PC-3 (cell line): ENCODE results near the gene FZD10.

Experiments
- CTCF ChIP-seq: fragments of 300-600 bp; sonication (generic); conservative IDR thresholded peaks from 2 replicates; pipeline ENCODE4 v1.5.1; 2017; ENCODE audit warnings: antibody characterized with exemption, low read depth, mild to moderate bottlenecking, low read length
- EZH2 ChIP-seq: fragments of 300-600 bp; sonication (generic); IDR thresholded peaks from one replicate; pipeline ENCODE4 v1.6.1; 2017; ENCODE audit warnings: antibody characterized with exemption, mild to moderate bottlenecking, low read length; ENCODE audit not compliant: unreplicated experiment
- EZH2phosphoT487 ChIP-seq: fragments of 300-600 bp; sonication (generic); IDR thresholded peaks from 2 replicates; pipeline ENCODE4 v1.6.1; 2018; ENCODE audit warnings: mild to moderate bottlenecking, antibody characterized with exemption, low read length, borderline replicate concordance

GRCh38 chr12:130146176-130146931 lies 15.9 kb upstream of the FZD10 start:
- TF ChIP-seq CTCF (no peak), EZH2 (no peak), EZH2phosphoT487 (no peak)
